ENCODE measurements around the gene CATSPERZ. TPM values are rescaled to one million over a fixed set of nuclear protein-coding genes. Genes with fewer than 3 reads are reported as not detected.

Gene CATSPERZ
- total and polyA plus RNA-seq, 9 of the 15 experiments (the other 6 are each of a cell fraction or from before 2014, with no cell fraction given): 0.86 to 8.5 (median 3.5) TPM

GRCh38 chr11:64305691-64306562, 5.8 kb downstream of the CATSPERZ start (continued):
- TF ChIP-seq ZBTB11 (CRISPR knock-in tag; IDR thresholded peaks at IDR 0.05): peak in 1 of 3 experiments; percentile 41; a peak in 1 of 6 replicates
- no peak for TF ChIP-seq GTF2A2 (tag; IDR thresholded peaks at IDR 0.05)
- TF ChIP-seq ATF3 (IDR thresholded peaks at IDR 0.05): no peak
- TF ChIP-seq ATF3 (CRISPR knock-in tag; conservative IDR thresholded peaks at IDR 0.05): no peak
- TF ChIP-seq HMBOX1 (IDR thresholded peaks at IDR 0.05): no peak
- TF ChIP-seq EWSR1 (IDR thresholded peaks at IDR 0.05; ENCODE audit: borderline replicate concordance, low read depth, partially characterized antibody): no peak
- TF ChIP-seq SMAD1 (IDR thresholded peaks at IDR 0.05; ENCODE audit: low read depth, low read length, partially characterized antibody): no peak
- TF ChIP-seq SIRT6 (IDR thresholded peaks at IDR 0.05; ENCODE audit: low read depth, low read length): no peak
- peak; percentile 22; the same call in 1 of the 2 replicates for TF ChIP-seq EGR1 (conservative IDR thresholded peaks at IDR 0.05)
- peak; percentile 70; the same call in 1 of the 2 replicates for TF ChIP-seq ZNF232 (CRISPR knock-in tag; IDR thresholded peaks at IDR 0.05)
- no peak for TF ChIP-seq TCF3 (CRISPR knock-in tag; IDR thresholded peaks at IDR 0.05)
- TF ChIP-seq RB1 (IDR thresholded peaks at IDR 0.05; ENCODE audit: low read depth): peak; percentile 42; the same call in 1 of the 2 replicates
- TF ChIP-seq RAD21 (CRISPR knock-in tag; conservative IDR thresholded peaks at IDR 0.05 in 1 of 2, IDR thresholded peaks at IDR 0.05 in 1 of 2): peak; percentile 31 to 40; a peak in 2 of 4 replicates
- TF ChIP-seq NRF1 (conservative IDR thresholded peaks at IDR 0.05 in 1 of 2, IDR thresholded peaks at IDR 0.05 in 1 of 2): peak; percentile 56 to 62
- TF ChIP-seq POLR3G (IDR thresholded peaks at IDR 0.05; ENCODE audit: extremely low read depth, insufficient read length, insufficient replicate concordance): no peak
- TF ChIP-seq MCM2 (IDR thresholded peaks at IDR 0.05; ENCODE audit: low read depth): no peak
- TF ChIP-seq ZNF263 (CRISPR knock-in tag; IDR thresholded peaks at IDR 0.05; ENCODE audit: borderline replicate concordance): peak; percentile 41; the same call in 1 of the 2 replicates
